ENCODE measurements around the gene CPO.

DNA sequence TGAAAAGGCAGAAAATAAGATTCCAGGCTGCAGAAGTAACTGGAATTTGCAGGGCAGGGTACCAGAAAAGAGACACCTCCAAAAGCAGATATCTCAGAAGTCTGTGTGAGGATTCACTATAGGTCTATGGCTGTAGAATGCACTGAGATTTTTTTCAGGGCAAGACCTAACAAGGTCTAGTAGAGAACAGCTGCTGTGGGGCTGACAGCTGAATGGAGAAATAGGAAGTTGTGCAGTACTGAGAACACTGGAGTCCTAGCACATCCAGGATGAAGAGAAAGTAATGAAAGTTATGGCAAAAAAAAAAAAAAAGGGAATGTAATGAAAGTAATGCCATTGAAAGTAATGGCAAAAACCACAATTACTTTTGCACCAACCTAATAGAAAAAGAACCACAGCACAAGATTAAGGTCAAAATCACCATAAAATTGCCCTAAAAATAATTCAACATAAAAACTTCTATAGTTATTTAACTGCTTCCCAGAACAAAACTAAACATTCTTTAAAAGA is 57.3 kb downstream of the CPO start:
- TF ChIP-seq CTCF (IDR thresholded peaks at IDR 0.05) (no peak), POLR2A (IDR thresholded peaks at IDR 0.05) (no peak)

Data from tibial nerve (tissue), 3 donors.